BE2C (cell line): ENCODE results near the gene ARHGEF39.

Experiments used
- DNase-seq: peaks from one replicate; pipeline ENCODE4 v3.0.0-alpha.2; 2020
- H3K27me3 ChIP-seq: fragments of 250-450 bp; sonication (Bioruptor Pico); 2 replicates; pipeline ENCODE4 v1.5.1; 2020; ENCODE audit warnings: mild to moderate bottlenecking
- H3K36me3 ChIP-seq: fragments of 250-450 bp; sonication (Bioruptor Pico); 2 replicates; pipeline ENCODE4 v1.5.1; 2020; ENCODE audit warnings: mild to moderate bottlenecking
- H3K4me1 ChIP-seq: fragments of 250-450 bp; sonication (Bioruptor Pico); 2 replicates; pipeline ENCODE4 v1.5.1; 2020
- H3K4me3 ChIP-seq: 2 replicates; pipeline ENCODE4 v1.5.1; 2011; ENCODE audit warnings: low read depth, low read length
- H3K9me3 ChIP-seq: fragments of 250-450 bp; sonication (Bioruptor Pico); 2 replicates; pipeline ENCODE4 v1.5.1; 2020
- TF ChIP-seq, protein P1 (sequence below): IDR thresholded peaks from 2 replicates; pipeline ENCODE4 v1.5.1; 2012; ENCODE audit warnings: mild to moderate bottlenecking, low read depth, low read length

ARHGEF39 gene

DNA sequence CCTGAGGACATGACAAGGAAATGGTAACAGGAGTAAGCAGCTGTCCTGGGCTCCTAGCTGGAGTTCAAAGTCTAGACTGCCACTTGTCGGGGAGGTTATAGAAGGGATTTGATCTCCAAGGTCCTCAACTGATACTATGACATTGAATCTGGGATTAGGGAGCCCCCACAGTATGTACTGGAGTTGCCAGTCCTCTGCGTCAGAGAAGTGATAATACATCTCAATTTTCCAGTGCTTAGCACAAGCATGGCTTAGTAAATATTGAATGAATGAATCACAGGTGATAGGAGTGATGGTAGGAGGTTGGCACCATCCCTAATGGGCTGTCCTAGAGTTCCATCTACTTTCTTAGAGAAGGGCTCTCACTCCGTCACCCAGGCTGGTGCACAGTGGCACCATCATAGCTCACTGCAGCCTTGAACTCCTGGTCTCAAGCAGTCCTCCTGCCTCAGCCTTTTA is 31.0 kb upstream of the ARHGEF39 start:
- H3K4me3 ChIP-seq, result no peak overlapping the region
- DNase-seq, result no peak
- no peaks in the 10 kb centered on the region for H3K27me3 ChIP-seq
- H3K9me3 ChIP-seq, result no peaks in the 10 kb centered on the region
- no peaks in the 10 kb centered on the region for H3K4me1 ChIP-seq
- peaks cover 40% of the 10 kb centered on the region for H3K36me3 ChIP-seq
- TF ChIP-seq, protein P1, sequence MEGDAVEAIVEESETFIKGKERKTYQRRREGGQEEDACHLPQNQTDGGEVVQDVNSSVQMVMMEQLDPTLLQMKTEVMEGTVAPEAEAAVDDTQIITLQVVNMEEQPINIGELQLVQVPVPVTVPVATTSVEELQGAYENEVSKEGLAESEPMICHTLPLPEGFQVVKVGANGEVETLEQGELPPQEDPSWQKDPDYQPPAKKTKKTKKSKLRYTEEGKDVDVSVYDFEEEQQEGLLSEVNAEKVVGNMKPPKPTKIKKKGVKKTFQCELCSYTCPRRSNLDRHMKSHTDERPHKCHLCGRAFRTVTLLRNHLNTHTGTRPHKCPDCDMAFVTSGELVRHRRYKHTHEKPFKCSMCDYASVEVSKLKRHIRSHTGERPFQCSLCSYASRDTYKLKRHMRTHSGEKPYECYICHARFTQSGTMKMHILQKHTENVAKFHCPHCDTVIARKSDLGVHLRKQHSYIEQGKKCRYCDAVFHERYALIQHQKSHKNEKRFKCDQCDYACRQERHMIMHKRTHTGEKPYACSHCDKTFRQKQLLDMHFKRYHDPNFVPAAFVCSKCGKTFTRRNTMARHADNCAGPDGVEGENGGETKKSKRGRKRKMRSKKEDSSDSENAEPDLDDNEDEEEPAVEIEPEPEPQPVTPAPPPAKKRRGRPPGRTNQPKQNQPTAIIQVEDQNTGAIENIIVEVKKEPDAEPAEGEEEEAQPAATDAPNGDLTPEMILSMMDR, result no peak

- DNase-seq, result no peak
- Histone ChIP-seq H3K9me3 (no peaks in the 10 kb centered on the region), H3K4me3 (no peak overlapping the region), H3K27me3 (no peaks in the 10 kb centered on the region), H3K4me1 (no peaks in the 10 kb centered on the region; the same call in 1 of the 2 replicates), H3K36me3 (peaks cover 1% of the 10 kb centered on the region)
- TF ChIP-seq, protein P1, result no peak
These were observed 26.8 kb upstream of the ARHGEF39 start for GRCh38 chr9:35691757-35692301.

- no peak for DNase-seq
- Histone ChIP-seq H3K4me3 (peak overlapping the region; percentile 74), H3K27me3 (no peaks in the 10 kb centered on the region), H3K9me3 (no peaks in the 10 kb centered on the region), H3K4me1 (no peaks in the 10 kb centered on the region; the same call in 1 of the 2 replicates), H3K36me3 (no peaks in the 10 kb centered on the region; the same call in 1 of the 2 replicates)
- TF ChIP-seq, protein P1, result no peak
These were observed 26.3 kb upstream of the ARHGEF39 start for GRCh38 chr9:35691334-35691650.

DNA sequence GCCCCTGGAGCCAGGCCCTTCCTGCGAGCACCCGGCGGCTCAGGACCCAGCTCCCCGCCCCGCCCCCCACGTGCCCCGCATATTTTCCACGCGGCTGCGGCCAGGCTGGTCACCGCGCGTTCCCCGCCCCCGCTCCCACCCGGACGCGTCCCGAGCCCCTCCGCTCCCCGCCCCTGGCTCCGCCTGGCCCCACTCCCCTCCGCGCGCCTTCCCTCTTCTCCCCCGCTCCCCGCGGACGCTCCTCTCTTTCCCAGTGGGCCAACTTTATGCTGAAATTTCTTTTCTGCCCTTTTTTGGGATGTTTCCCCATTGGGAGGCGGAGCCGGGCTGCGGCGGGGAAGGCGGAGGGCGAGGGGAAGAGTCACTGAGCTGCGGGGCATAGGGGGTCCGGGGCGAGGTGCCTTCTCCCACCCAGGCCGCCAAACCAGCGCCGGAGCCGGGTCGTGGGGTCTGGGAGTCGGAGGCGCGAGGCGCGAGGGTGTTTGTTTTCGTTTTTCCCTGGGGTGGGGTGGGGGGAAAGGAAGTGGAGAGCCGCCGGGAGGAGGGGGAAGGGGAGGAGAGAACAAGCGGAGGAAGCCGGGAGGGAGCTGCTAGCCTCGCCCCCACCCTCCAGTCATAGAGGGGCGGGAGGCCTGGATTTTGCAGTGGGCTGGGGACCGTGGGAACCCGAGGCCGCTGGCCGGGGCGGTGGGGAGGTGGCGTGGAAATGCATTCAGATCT is 25.8 kb upstream of the ARHGEF39 start:
- no peaks in the 10 kb centered on the region; the same call in 1 of the 2 replicates for H3K4me1 ChIP-seq
- peak overlapping the region; percentile 74 for H3K4me3 ChIP-seq
- DNase-seq, result peak; percentile 60
- no peaks in the 10 kb centered on the region for H3K36me3 ChIP-seq
- H3K9me3 ChIP-seq, result no peaks in the 10 kb centered on the region
- TF ChIP-seq, protein P1, result no peak
- no peaks in the 10 kb centered on the region for H3K27me3 ChIP-seq

GRCh38 chr9:35690294-35690613 is 25.3 kb upstream of the ARHGEF39 start:
- TF ChIP-seq, protein P1, result no peak
- H3K4me3 ChIP-seq, result peak overlapping the region; percentile 74
- no peaks in the 10 kb centered on the region for H3K27me3 ChIP-seq
- no peaks in the 10 kb centered on the region for H3K9me3 ChIP-seq
- no peak for DNase-seq
- no peaks in the 10 kb centered on the region for H3K36me3 ChIP-seq
- no peaks in the 10 kb centered on the region; the same call in 1 of the 2 replicates for H3K4me1 ChIP-seq
